Left lung (tissue), 10 donors: ENCODE results near the gene SUCLG2. TPM values are rescaled to one million over a fixed set of nuclear protein-coding genes. Genes with fewer than 3 reads are reported as not detected.

Experiments
- ATAC-seq: fragments of 200-7000 bp; cut with Tn5 transposase; one replicate; pipeline ENCODE4 v1.9.1; 2020; ENCODE audit warnings: moderate library complexity
- DNase-seq, 4 donors: peaks; one replicate each; pipeline ENCODE4 v3.0.0-alpha.2; 2013 to 2020
- H3K27ac ChIP-seq, 2 donors: fragments of 200-600 bp; sonication (generic) in 1 of 2; one replicate each; pipeline versions ENCODE4 v1.5.0 to v1.8.0; 2020 to 2021
- H3K27me3 ChIP-seq, 2 donors: fragments of 200-600 bp; sonication (generic) in 1 of 2; one replicate each; pipeline versions ENCODE4 v1.5.0 to v1.8.0; 2020 to 2021
- H3K36me3 ChIP-seq, 2 donors: fragments of 200-600 bp; sonication (generic) in 1 of 2; one replicate each; pipeline versions ENCODE4 v1.5.0 to v1.8.0; 2020 to 2021
- H3K4me1 ChIP-seq, 2 donors: fragments of 200-600 bp; one replicate each; pipeline ENCODE4 v1.8.0; 2021
- H3K4me3 ChIP-seq, 2 donors: fragments of 200-600 bp; sonication (generic) in 1 of 2; one replicate each; pipeline versions ENCODE4 v1.5.0 to v1.8.0; 2020 to 2021; ENCODE audit warnings: mild to moderate bottlenecking in 1 of 2
- H3K9me3 ChIP-seq, 2 donors: fragments of 200-600 bp; sonication (generic) in 1 of 2; one replicate each; pipeline versions ENCODE4 v1.5.0 to v1.8.0; 2020 to 2021
- intact Hi-C, 2 donors: fragments of 100-400 bp; cut with DNase I; formaldehyde crosslinking; loops; one replicate each; pipeline versions ENCODE4 v1.11.2 to v1.14.2; 2022
- polyA plus RNA-seq, 6 donors: library from polyadenylated mRNA; unstranded; fragments of 120-200 nt; gene quantifications; one replicate each; pipeline ENCODE4 v1.2.1, GENCODE V29; 2013; ENCODE audit not compliant: insufficient read length in 6 of 6
- total RNA-seq, 2 donors: library from RNA; stranded (reverse); fragmentation: NEBNext Ultra II Directional; extraction: Animal tissue kit (Norgen Biotek cat#: 25700); gene quantifications; one replicate each; pipeline ENCODE4 v1.2.1, GENCODE V29; 2021
- TF ChIP-seq, protein P1 (sequence below), 2 donors: fragments of 200-600 bp; sonication (generic) in 1 of 2; IDR thresholded peaks; one replicate each; pipeline versions ENCODE4 v1.5.0 to v1.8.0; 2021; ENCODE audit warnings: antibody characterized with exemption in 2 of 2
- donor health status: DM: no; HTN: yes; CAD: no.
- donor health status: DM: no; HTN: no; CAD: no.

Gene SUCLG2
- total and polyA plus RNA-seq, 8 donors: 52.7 to 74.1 (median 60.0) TPM

DNA sequence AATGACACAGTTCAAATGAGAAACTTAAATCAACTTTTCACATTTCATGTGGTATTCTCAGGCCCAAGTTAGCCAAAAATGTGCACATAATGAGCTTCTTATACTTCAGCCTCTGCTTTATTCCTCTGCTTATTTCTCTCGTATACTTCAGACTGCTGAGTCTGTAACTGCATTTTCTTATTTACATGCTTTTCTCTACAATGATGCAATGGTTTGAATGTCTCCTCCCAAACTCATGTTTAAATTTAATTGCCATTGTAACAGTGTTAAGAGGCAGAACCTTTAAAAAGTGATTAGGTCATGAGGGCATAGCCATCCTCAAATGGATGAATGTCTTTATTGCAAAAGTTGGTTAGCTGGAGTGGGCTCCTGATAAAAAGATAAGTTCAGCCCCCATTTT, 184.2 kb downstream of the SUCLG2 start:
- H3K4me1 ChIP-seq: no peaks in the 10 kb centered on the region
- ATAC-seq (no peak), DNase-seq (no peak)
- no peak overlapping the region for H3K4me3 ChIP-seq
- no peaks in the 10 kb centered on the region for H3K9me3 ChIP-seq
- TF ChIP-seq, protein P1, sequence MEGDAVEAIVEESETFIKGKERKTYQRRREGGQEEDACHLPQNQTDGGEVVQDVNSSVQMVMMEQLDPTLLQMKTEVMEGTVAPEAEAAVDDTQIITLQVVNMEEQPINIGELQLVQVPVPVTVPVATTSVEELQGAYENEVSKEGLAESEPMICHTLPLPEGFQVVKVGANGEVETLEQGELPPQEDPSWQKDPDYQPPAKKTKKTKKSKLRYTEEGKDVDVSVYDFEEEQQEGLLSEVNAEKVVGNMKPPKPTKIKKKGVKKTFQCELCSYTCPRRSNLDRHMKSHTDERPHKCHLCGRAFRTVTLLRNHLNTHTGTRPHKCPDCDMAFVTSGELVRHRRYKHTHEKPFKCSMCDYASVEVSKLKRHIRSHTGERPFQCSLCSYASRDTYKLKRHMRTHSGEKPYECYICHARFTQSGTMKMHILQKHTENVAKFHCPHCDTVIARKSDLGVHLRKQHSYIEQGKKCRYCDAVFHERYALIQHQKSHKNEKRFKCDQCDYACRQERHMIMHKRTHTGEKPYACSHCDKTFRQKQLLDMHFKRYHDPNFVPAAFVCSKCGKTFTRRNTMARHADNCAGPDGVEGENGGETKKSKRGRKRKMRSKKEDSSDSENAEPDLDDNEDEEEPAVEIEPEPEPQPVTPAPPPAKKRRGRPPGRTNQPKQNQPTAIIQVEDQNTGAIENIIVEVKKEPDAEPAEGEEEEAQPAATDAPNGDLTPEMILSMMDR (IDR thresholded peaks at IDR 0.05): no peak
- intact Hi-C loops: no loop called here
- H3K27me3 ChIP-seq: no peaks in the 10 kb centered on the region
- no peak overlapping the region for H3K27ac ChIP-seq
- no peaks in the 10 kb centered on the region for H3K36me3 ChIP-seq

DNA sequence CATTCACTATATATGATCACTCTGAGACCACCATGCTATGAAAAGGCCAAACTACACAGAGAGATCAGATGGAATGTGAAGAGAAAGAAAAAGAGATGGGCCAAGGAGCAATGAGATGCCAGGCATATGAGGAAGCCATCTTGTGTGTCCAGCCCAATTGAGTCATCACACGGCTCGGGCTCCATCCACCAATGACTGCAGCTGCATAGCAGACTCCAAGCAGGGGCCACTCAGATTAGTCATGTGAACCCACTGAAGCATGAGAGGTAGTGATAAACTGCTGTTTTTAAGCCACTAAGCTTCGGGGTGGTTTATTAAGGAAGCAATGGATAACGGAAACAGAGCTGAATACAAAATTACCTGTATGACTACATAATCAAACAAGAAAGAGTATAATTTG, 185.9 kb downstream of the SUCLG2 start:
- H3K36me3 ChIP-seq: no peaks in the 10 kb centered on the region
- TF ChIP-seq, protein P1 (IDR thresholded peaks at IDR 0.05): no peak
- H3K27me3 ChIP-seq: no peaks in the 10 kb centered on the region
- H3K9me3 ChIP-seq: no peaks in the 10 kb centered on the region
- H3K4me3 ChIP-seq: no peak overlapping the region
- H3K27ac ChIP-seq: no peak overlapping the region
- DNase-seq: no peak
- ATAC-seq: no peak
- no peaks in the 10 kb centered on the region for H3K4me1 ChIP-seq
- intact Hi-C loops: no loop called here

DNA sequence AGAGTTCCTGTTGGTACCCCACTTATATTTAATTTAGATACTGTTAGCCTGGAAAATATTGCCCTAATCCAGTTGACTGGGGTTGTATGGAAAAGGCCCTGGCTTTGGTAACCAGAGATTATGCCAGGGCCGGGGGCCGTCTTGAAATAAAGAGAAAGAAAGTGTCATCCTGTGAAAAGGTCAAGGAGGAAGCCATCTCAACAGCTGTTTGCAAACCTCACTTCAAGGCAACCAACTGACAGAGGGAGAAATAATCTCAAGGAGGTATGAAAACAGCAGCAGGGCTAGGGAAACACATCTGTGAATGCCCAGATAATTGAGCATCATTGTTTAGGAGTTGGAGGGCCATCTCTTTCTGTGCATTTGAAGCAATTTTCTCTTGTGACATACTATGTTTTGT, 190.8 kb downstream of the SUCLG2 start:
- no peak for ATAC-seq

DNA sequence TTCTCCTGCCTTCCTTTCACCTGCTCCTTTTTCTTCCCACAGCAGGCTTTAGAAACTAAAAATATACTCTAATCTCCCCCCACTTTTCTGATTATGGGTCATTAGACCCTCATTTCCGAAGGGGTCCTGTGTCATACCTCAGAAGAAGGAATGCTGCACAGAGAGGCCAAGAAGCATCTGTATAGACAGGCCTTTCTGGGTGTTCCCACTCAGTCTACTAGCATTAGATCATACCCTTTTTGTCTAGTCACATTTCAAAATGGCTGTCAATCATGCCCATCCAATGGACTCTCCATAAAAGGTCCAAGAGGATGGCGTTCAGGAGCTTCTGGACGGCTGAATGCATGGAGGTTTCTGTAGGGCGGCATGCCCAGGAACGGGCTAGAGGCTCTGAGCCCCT, 192.2 kb downstream of the SUCLG2 start:
- Histone ChIP-seq H3K27me3 (no peaks in the 10 kb centered on the region), H3K36me3 (no peaks in the 10 kb centered on the region), H3K4me3 (no peak overlapping the region), H3K4me1 (no peaks in the 10 kb centered on the region), H3K27ac (no peak overlapping the region), H3K9me3 (no peaks in the 10 kb centered on the region)
- DNase-seq: no peak
- no peak for ATAC-seq
- TF ChIP-seq, protein P1 (IDR thresholded peaks at IDR 0.05): no peak
- intact Hi-C loops: no loop called here

More for the DNA sequence above, 190.8 kb downstream of the SUCLG2 start:
- no peak overlapping the region for H3K27ac ChIP-seq
- no peaks in the 10 kb centered on the region for H3K9me3 ChIP-seq
- TF ChIP-seq, protein P1 (IDR thresholded peaks at IDR 0.05): no peak
- H3K36me3 ChIP-seq: no peaks in the 10 kb centered on the region
- no peak overlapping the region for H3K4me3 ChIP-seq
- no peaks in the 10 kb centered on the region for H3K4me1 ChIP-seq
- intact Hi-C loops: no loop called here
- H3K27me3 ChIP-seq: no peaks in the 10 kb centered on the region
- DNase-seq: no peak

DNA sequence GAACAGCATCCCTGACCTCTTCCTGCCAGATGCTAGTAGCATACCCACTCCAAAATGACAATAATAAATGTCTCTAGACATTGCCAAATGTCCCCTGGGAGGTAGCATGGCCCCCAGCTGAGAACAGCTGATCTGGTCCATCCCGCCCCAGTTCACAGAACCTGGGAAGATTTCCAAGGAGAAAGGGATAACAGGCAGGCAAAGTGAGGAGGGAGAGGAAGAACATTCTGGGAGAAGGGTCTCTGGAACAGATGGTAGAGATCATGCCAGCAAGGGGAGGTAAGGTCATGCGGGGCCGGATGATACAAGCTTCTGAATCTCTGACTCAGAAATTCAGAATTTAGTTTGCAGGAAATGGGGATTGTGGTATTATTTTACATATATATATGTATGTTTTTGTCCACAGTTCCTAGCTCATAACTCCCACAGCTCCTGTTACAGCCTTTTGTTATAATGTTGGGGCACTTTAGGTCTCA, 192.7 kb downstream of the SUCLG2 start:
- Histone ChIP-seq H3K9me3 (no peaks in the 10 kb centered on the region), H3K4me3 (no peak overlapping the region), H3K36me3 (no peaks in the 10 kb centered on the region), H3K27ac (no peak overlapping the region), H3K27me3 (no peaks in the 10 kb centered on the region), H3K4me1 (no peaks in the 10 kb centered on the region)
- no peak for DNase-seq
- intact Hi-C loops: no loop called here
- no peak for ATAC-seq
- TF ChIP-seq, protein P1 (IDR thresholded peaks at IDR 0.05): no peak
